SK-N-SH (cell line): ENCODE measurements around the gene CEP126. TPM values are rescaled to one million over a fixed set of nuclear protein-coding genes. Genes with fewer than 3 reads are reported as not detected.

Experiments
- CTCF ChIA-PET: fragments of 300-600, 350-600 bp; formaldehyde crosslinking; extraction: SDS; loops from one replicate; lab custom pipeline; 2021; lab: Yijun Ruan, JAX
- POLR2A ChIA-PET: fragments of 350-600 bp; sonication (Branson Sonifier 250); formaldehyde crosslinking; extraction: SDS; loops from one replicate; lab custom pipeline; 2020; ENCODE audit warnings: antibody characterized with exemption, inconsistent platforms; lab: Yijun Ruan, JAX
- DNase-seq: peaks from one replicate; pipeline ENCODE4 v3.0.0; 2012
- H2AFZ ChIP-seq: fragments of 200-600 bp; sonication (generic); 2 replicates; pipeline ENCODE4 v1.8.1; 2016; ENCODE audit warnings: antibody characterized with exemption, mild to moderate bottlenecking, low read depth
- H3F3A ChIP-seq: fragments of 200-600 bp; sonication (generic); replicated peaks from 2 replicates; pipeline ENCODE3; 2016; ENCODE audit warnings: antibody characterized with exemption, mild to moderate bottlenecking; ENCODE audit not compliant: insufficient read depth
- H3K27ac ChIP-seq, 2 experiments: fragments of 200-500 bp in 1 of 2; fragments of 200-600 bp in 1 of 2; sonication (Bioruptor generic) in 1 of 2; sonication (generic), shearing (Covaris generic) in 1 of 2; 2 replicates each; pipeline versions ENCODE4 v1.5.1 to v1.6.1; 2014 to 2016; ENCODE audit warnings: low read depth in 2 of 2, inconsistent platforms in 1 of 2, low read length in 1 of 2, mild to moderate bottlenecking in 1 of 2, mixed read lengths in 1 of 2
- H3K27me3 ChIP-seq: fragments of 200-600 bp; sonication (generic), shearing (Covaris generic); 2 replicates; pipeline ENCODE4 v1.6.1; 2016; ENCODE audit warnings: mixed run types; ENCODE audit not compliant: insufficient read depth
- H3K36me3 ChIP-seq, 2 experiments: fragments of 200-500 bp in 1 of 2; fragments of 200-600 bp in 1 of 2; sonication (Bioruptor generic) in 1 of 2; sonication (generic) in 1 of 2; replicated peaks in 1 of 2; 2 replicates each; pipeline versions ENCODE3 to v1.5.1; 2014 to 2016; ENCODE audit warnings: low read length in 1 of 2, mild to moderate bottlenecking in 1 of 2; ENCODE audit not compliant: insufficient read depth in 2 of 2, control insufficient read depth in 1 of 2
- H3K4me1 ChIP-seq, 2 experiments: fragments of 200-500 bp in 1 of 2; fragments of 200-600 bp in 1 of 2; sonication (Bioruptor generic) in 1 of 2; sonication (generic), shearing (Covaris generic) in 1 of 2; 2 replicates each; pipeline versions ENCODE4 v1.5.1 to v1.6.1; 2014 to 2016; ENCODE audit warnings: low read depth in 1 of 2, low read length in 1 of 2, mixed run types in 1 of 2; ENCODE audit not compliant: insufficient read depth in 2 of 2, control insufficient read depth in 1 of 2
- H3K4me2 ChIP-seq: fragments of 200-600 bp; sonication (generic), shearing (Covaris generic); 2 replicates; pipeline ENCODE4 v1.6.1; 2017; ENCODE audit warnings: mixed run types
- H3K4me3 ChIP-seq, 2 experiments: fragments of 200-500 bp in 1 of 2; fragments of 200-600 bp in 1 of 2; sonication (Bioruptor generic) in 1 of 2; sonication (generic), shearing (Covaris generic) in 1 of 2; 2 replicates each; pipeline versions ENCODE4 v1.5.1 to v1.8.1; 2014 to 2016; ENCODE audit warnings: low read depth in 2 of 2, inconsistent platforms in 1 of 2, low read length in 1 of 2, mild to moderate bottlenecking in 1 of 2, mixed read lengths in 1 of 2, moderate library complexity in 1 of 2
- H3K79me2 ChIP-seq: fragments of 200-600 bp; sonication (generic); 2 replicates; pipeline ENCODE4 v1.8.1; 2017; ENCODE audit warnings: mild to moderate bottlenecking; ENCODE audit not compliant: insufficient read depth
- H3K9ac ChIP-seq: fragments of 200-600 bp; sonication (generic); 2 replicates; pipeline ENCODE4 v1.6.1; 2017; ENCODE audit warnings: mixed run types
- H3K9me2 ChIP-seq: fragments of 200-600 bp; sonication (generic); 2 replicates; pipeline ENCODE4 v1.6.1; 2017; ENCODE audit warnings: mixed run types
- H3K9me3 ChIP-seq: fragments of 200-600 bp; sonication (generic); 2 replicates; pipeline ENCODE4 v1.6.1; 2017; ENCODE audit warnings: mixed run types, mild to moderate bottlenecking, moderate library complexity
- H4K20me1 ChIP-seq: fragments of 200-600 bp; sonication (generic); 2 replicates; pipeline ENCODE4 v1.6.1; 2017; ENCODE audit warnings: mild to moderate bottlenecking, mixed run types; ENCODE audit not compliant: insufficient read depth
- CHD2 ChIP-seq: fragments of 150-350 bp; IDR thresholded peaks from 2 replicates; pipeline ENCODE4 v1.6.1; 2018; ENCODE audit warnings: low read length; ENCODE audit not compliant: partially characterized antibody
- CTCF ChIP-seq: fragments of 200-600 bp; sonication (generic); IDR thresholded peaks from 2 replicates; pipeline ENCODE4 v1.6.1; 2017; ENCODE audit warnings: antibody characterized with exemption, mild to moderate bottlenecking, moderate library complexity
- ELF1 ChIP-seq: IDR thresholded peaks from 2 replicates; pipeline ENCODE4 v1.4.0; 2012
- EZH2phosphoT487 ChIP-seq: fragments of 200-600 bp; sonication (generic); IDR thresholded peaks from 2 replicates; pipeline ENCODE4 v1.6.1; 2017; ENCODE audit warnings: low read depth, mixed run types, mild to moderate bottlenecking, antibody characterized with exemption, moderate library complexity, borderline replicate concordance
- FOSL2 ChIP-seq: IDR thresholded peaks from 2 replicates; pipeline ENCODE4 v1.4.0; 2012; ENCODE audit warnings: low read depth, mild to moderate bottlenecking, moderate library complexity, borderline replicate concordance
- FOXM1 ChIP-seq: IDR thresholded peaks from 2 replicates; pipeline ENCODE4 v1.4.0; 2012; ENCODE audit warnings: low read depth, mild to moderate bottlenecking
- GABPA ChIP-seq: IDR thresholded peaks from 2 replicates; pipeline ENCODE4 v1.4.0; 2012; ENCODE audit warnings: low read depth, mild to moderate bottlenecking
- GATA2 ChIP-seq: sonication (generic); formaldehyde crosslinking; IDR thresholded peaks from 2 replicates; pipeline ENCODE4 v1.5.0; 2020; ENCODE audit warnings: mild to moderate bottlenecking, missing genetic modification reagents
- JUND ChIP-seq: IDR thresholded peaks from 2 replicates; pipeline ENCODE4 v1.4.0; 2012
- NFIC ChIP-seq: IDR thresholded peaks from 2 replicates; pipeline ENCODE4 v1.4.0; 2012; ENCODE audit warnings: borderline replicate concordance
- NRF1 ChIP-seq: IDR thresholded peaks from 2 replicates; pipeline ENCODE4 v1.6.1; 2012; ENCODE audit warnings: low read depth, mild to moderate bottlenecking, low read length
- POLR2AphosphoS5 ChIP-seq: IDR thresholded peaks from 2 replicates; pipeline ENCODE4 v1.6.1; 2012; ENCODE audit warnings: low read depth, low read length
- RAD21 ChIP-seq: IDR thresholded peaks from 2 replicates; pipeline ENCODE4 v1.6.1; 2012; ENCODE audit warnings: mild to moderate bottlenecking, low read length
- RCOR1 ChIP-seq: fragments of 150-350 bp; IDR thresholded peaks from 2 replicates; pipeline ENCODE4 v1.6.1; 2017; ENCODE audit warnings: antibody characterized with exemption, low read length
- RFX5 ChIP-seq: IDR thresholded peaks from 2 replicates; pipeline ENCODE4 v1.6.1; 2012; ENCODE audit warnings: mild to moderate bottlenecking, improper control_type of control experiment, low read length
- SIN3A ChIP-seq: IDR thresholded peaks from 2 replicates; pipeline ENCODE4 v1.6.1; 2012; ENCODE audit warnings: low read depth, mild to moderate bottlenecking, low read length, moderate library complexity, borderline replicate concordance
- SMC3 ChIP-seq: IDR thresholded peaks from 2 replicates; pipeline ENCODE4 v1.6.1; 2012; ENCODE audit warnings: low read depth, low read length, improper control_type of control experiment
- TCF12 ChIP-seq: IDR thresholded peaks from 2 replicates; pipeline ENCODE4 v1.4.0; 2012
- TEAD4 ChIP-seq: IDR thresholded peaks from 2 replicates; pipeline ENCODE4 v1.4.0; 2012; ENCODE audit warnings: mild to moderate bottlenecking, borderline replicate concordance; ENCODE audit not compliant: insufficient read depth
- USF1 ChIP-seq: IDR thresholded peaks from 2 replicates; pipeline ENCODE4 v1.4.0; 2012; ENCODE audit warnings: low read depth, borderline replicate concordance
- USF2 ChIP-seq: fragments of 150-350 bp; IDR thresholded peaks from 2 replicates; pipeline ENCODE4 v1.6.1; 2017; ENCODE audit warnings: antibody characterized with exemption, low read length, low read depth, borderline replicate concordance
- YY1 ChIP-seq: IDR thresholded peaks from 2 replicates; pipeline ENCODE4 v1.4.0; 2012; ENCODE audit warnings: low read depth, mild to moderate bottlenecking
- ZBTB33 ChIP-seq: IDR thresholded peaks from 2 replicates; pipeline ENCODE4 v1.4.0; 2012; ENCODE audit warnings: low read depth, borderline replicate concordance
- WGBS: methylation state at CpG from one replicate; pipeline ENCODE4 v1.1.6; 2017; ENCODE audit warnings: low lambda C conversion rate; 5-methylcytosine and 5-hydroxymethylcytosine counted together
- polyA plus RNA-seq, 3 experiments: library from polyadenylated mRNA; depleted of rRNA; stranded (reverse); fragments of >200 nt; gene quantifications; 2 replicates each; pipeline ENCODE4 v1.2.3, GENCODE V29; 2012
- TF ChIP-seq, protein P1 (sequence below): fragments of 150-350 bp; IDR thresholded peaks from 2 replicates; pipeline ENCODE4 v1.6.1; 2016; ENCODE audit warnings: mild to moderate bottlenecking, low read depth, low read length
- TF ChIP-seq, protein P2 (sequence below): IDR thresholded peaks from 2 replicates; pipeline ENCODE4; 2012

The CEP126 gene
- polyA plus RNA-seq, 1 of the 3 experiments (the other 2 are of a cell fraction) = 1.4 TPM

GRCh38 chr11:102010776-102011494 lies 96.1 kb downstream of the CEP126 start:
- Histone ChIP-seq H3K9ac (no peak overlapping the region; the same call in 1 of the 2 replicates), H3K9me3 (no peaks in the 10 kb centered on the region), H3K36me3 (no peaks in the 10 kb centered on the region), H3K9me2 (no peaks in the 10 kb centered on the region), H3F3A (peaks cover 5% of the 10 kb centered on the region), H2AFZ (peak overlapping the region; percentile 57; the same call in 1 of the 2 replicates), H3K79me2 (no peaks in the 10 kb centered on the region), H3K27ac (peak overlapping the region; percentile 26 to 52; a peak in 3 of 4 replicates), H3K4me3 (peak overlapping the region in 1 of 2 experiments; percentile 36; a peak in 1 of 4 replicates), H3K27me3 (no peaks in the 10 kb centered on the region), H3K4me1 (peaks cover 0 to 18% of the 10 kb centered on the region in 2 experiments; a peak in 2 of 4 replicates), H3K4me2 (peak overlapping the region; percentile 70), H4K20me1 (no peaks in the 10 kb centered on the region)
- ChIA-PET CTCF (interaction anchor here (1.0 to 10.8 kb wide), 2 partner anchors 149 to 162 kb away, joined by 3 to 263 read pairs; no protein-coding TSS in a partner anchor), POLR2A (no interaction called here)
- 20% methylated on average over 12 of the region's 12 CpGs for WGBS
- DNase-seq = peak; percentile 17
- TF ChIP-seq CTCF = no peak
- TF ChIP-seq NRF1 = no peak
- TF ChIP-seq YY1 = no peak
- peak; percentile 95 for TF ChIP-seq JUND
- no peak for TF ChIP-seq RFX5
- no peak for TF ChIP-seq USF1
- TF ChIP-seq CHD2 = no peak
- TF ChIP-seq SIN3A = peak; percentile 97; the same call in 1 of the 2 replicates
- peak; percentile 86 for TF ChIP-seq TEAD4
- no peak for TF ChIP-seq GATA2
- 0 out of 2 replicates have a peak, but pooled peaks have one; percentile 0 for TF ChIP-seq ZBTB33
- TF ChIP-seq FOSL2 = peak; percentile 88
- no peak for TF ChIP-seq USF2
- TF ChIP-seq, protein P1, sequence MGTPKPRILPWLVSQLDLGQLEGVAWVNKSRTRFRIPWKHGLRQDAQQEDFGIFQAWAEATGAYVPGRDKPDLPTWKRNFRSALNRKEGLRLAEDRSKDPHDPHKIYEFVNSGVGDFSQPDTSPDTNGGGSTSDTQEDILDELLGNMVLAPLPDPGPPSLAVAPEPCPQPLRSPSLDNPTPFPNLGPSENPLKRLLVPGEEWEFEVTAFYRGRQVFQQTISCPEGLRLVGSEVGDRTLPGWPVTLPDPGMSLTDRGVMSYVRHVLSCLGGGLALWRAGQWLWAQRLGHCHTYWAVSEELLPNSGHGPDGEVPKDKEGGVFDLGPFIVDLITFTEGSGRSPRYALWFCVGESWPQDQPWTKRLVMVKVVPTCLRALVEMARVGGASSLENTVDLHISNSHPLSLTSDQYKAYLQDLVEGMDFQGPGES = no peak
- TF ChIP-seq EZH2phosphoT487 = no peak
- TF ChIP-seq, protein P2, sequence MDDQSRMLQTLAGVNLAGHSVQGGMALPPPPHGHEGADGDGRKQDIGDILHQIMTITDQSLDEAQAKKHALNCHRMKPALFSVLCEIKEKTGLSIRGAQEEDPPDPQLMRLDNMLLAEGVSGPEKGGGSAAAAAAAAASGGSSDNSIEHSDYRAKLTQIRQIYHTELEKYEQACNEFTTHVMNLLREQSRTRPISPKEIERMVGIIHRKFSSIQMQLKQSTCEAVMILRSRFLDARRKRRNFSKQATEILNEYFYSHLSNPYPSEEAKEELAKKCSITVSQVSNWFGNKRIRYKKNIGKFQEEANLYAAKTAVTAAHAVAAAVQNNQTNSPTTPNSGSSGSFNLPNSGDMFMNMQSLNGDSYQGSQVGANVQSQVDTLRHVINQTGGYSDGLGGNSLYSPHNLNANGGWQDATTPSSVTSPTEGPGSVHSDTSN = peak; percentile 93
- TF ChIP-seq ELF1 = no peak
- no peak for TF ChIP-seq RAD21
- no peak for TF ChIP-seq FOXM1
- TF ChIP-seq NFIC = peak; percentile 24; the same call in 1 of the 2 replicates
- TF ChIP-seq SMC3 = no peak
- peak; percentile 75; the same call in 1 of the 2 replicates for TF ChIP-seq TCF12
- TF ChIP-seq GABPA = no peak
- TF ChIP-seq RCOR1 = no peak
- TF ChIP-seq POLR2AphosphoS5 = no peak
